Peyer's patch (tissue), 4 donors: ENCODE measurements around the gene SNN.

Experiments
- CTCF ChIP-seq, 6 experiments: fragments of 450-650 bp in 4 of 6; fragments of 200-600 bp in 2 of 6; sonication (generic) in 1 of 6; IDR thresholded peaks; one replicate each; pipeline ENCODE4 v1.5.1; 2017 to 2019; ENCODE audit warnings: antibody characterized with exemption in 6 of 6, mild to moderate bottlenecking in 3 of 6, moderate library complexity in 1 of 6
- POLR2A ChIP-seq, 2 donors: fragments of 450-650 bp; IDR thresholded peaks; one replicate each; pipeline ENCODE4 v1.5.1; 2017; ENCODE audit warnings: antibody characterized with exemption in 2 of 2, mild to moderate bottlenecking in 2 of 2, moderate library complexity in 2 of 2

GRCh38 chr16:11634312-11634711 lies 33.9 kb upstream of the SNN start:
- TF ChIP-seq CTCF (IDR thresholded peaks at IDR 0.05): no peak
- TF ChIP-seq POLR2A (IDR thresholded peaks at IDR 0.05): no peak
